ENCODE results near the gene MAFG.
"Not testable (repeated sequence)": the region's sequence is repeated elsewhere in the genome, so short reads cannot be mapped to it uniquely, and the experiment has no call there.

The MAFG gene

GRCh38 chr17:81956607-81957589, 29.4 kb upstream of the MAFG start:
- H3K9ac ChIP-seq (ENCODE audit: low read depth in 1 of 2, low read length in 2 of 2) = no peak overlapping the region
- H3K27ac ChIP-seq (ENCODE audit: low read depth in 2 of 2, low read length in 2 of 2) = no peak overlapping the region
- H3K4me1 ChIP-seq (ENCODE audit: control insufficient read depth in 2 of 2, insufficient read depth in 2 of 2, low read length in 2 of 2) = peaks cover 9 to 10% of the 10 kb centered on the region in 2 donors
- peaks cover 15 to 29% of the 10 kb centered on the region in 2 donors for H3K27me3 ChIP-seq (ENCODE audit: control insufficient read depth in 2 of 2, insufficient read depth in 2 of 2, low read length in 2 of 2)
- H3K9me3 ChIP-seq (ENCODE audit: control insufficient read depth in 2 of 2, low read length in 2 of 2) = no peaks in the 10 kb centered on the region
- no peak overlapping the region for H3K4me3 ChIP-seq (ENCODE audit: low read length in 2 of 2)
- no peaks in the 10 kb centered on the region for H3K36me3 ChIP-seq (ENCODE audit: control insufficient read depth in 2 of 2, insufficient read depth in 2 of 2, low read length in 2 of 2)

GRCh38 chr17:81955756-81956544, 28.4 kb upstream of the MAFG start:
- no peak overlapping the region for H3K4me3 ChIP-seq (ENCODE audit: low read length in 2 of 2)
- H3K27me3 ChIP-seq (ENCODE audit: control insufficient read depth in 2 of 2, insufficient read depth in 2 of 2, low read length in 2 of 2) = peaks cover 15 to 27% of the 10 kb centered on the region in 2 donors
- no peaks in the 10 kb centered on the region for H3K36me3 ChIP-seq (ENCODE audit: control insufficient read depth in 2 of 2, insufficient read depth in 2 of 2, low read length in 2 of 2)
- no peaks in the 10 kb centered on the region for H3K9me3 ChIP-seq (ENCODE audit: control insufficient read depth in 2 of 2, low read length in 2 of 2)
- no peak overlapping the region for H3K27ac ChIP-seq (ENCODE audit: low read depth in 2 of 2, low read length in 2 of 2)
- H3K4me1 ChIP-seq (ENCODE audit: control insufficient read depth in 2 of 2, insufficient read depth in 2 of 2, low read length in 2 of 2) = peaks cover 9 to 10% of the 10 kb centered on the region in 2 donors
- no peak overlapping the region for H3K9ac ChIP-seq (ENCODE audit: low read depth in 1 of 2, low read length in 2 of 2)

DNA sequence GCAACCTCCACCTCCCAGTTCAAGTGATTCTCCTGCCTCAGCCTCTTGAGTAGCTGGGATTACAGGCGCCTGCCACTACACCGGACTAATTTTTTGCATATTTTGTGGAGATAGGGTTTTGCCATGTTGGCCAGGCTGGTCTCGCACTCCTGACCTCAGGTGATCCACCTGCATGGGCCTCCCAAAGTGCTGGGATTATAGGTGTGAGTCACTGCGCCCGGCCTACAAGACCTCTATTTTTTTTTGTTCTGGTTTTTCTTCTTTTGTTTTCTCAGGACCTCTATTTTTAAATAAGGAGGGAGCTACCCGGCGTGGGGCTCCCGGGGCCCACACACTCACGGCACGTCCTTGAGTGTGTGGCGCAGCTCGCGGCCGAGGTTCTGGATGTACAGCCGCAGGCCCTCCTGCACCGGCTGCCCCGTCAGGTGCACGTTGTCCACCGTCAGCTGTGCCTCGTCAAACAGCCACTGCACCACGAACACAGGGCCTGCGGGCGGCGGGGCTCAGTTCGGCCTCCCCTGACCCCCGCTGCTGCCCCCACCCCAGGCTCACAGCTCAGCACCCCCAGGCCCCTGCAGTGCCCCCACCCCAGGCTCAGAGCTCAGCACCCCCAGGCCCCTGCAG, 27.6 kb upstream of the MAFG start:
- H3K27me3 ChIP-seq (ENCODE audit: control insufficient read depth in 2 of 2, insufficient read depth in 2 of 2, low read length in 2 of 2) = peaks cover 15 to 22% of the 10 kb centered on the region in 2 donors
- no peak overlapping the region for H3K9ac ChIP-seq (ENCODE audit: low read depth in 1 of 2, low read length in 2 of 2)
- no peak overlapping the region for H3K4me3 ChIP-seq (ENCODE audit: low read length in 2 of 2)
- no peaks in the 10 kb centered on the region for H3K36me3 ChIP-seq (ENCODE audit: control insufficient read depth in 2 of 2, insufficient read depth in 2 of 2, low read length in 2 of 2)
- no peaks in the 10 kb centered on the region for H3K9me3 ChIP-seq (ENCODE audit: control insufficient read depth in 2 of 2, low read length in 2 of 2)
- no peak overlapping the region for H3K27ac ChIP-seq (ENCODE audit: low read depth in 2 of 2, low read length in 2 of 2)
- H3K4me1 ChIP-seq (ENCODE audit: control insufficient read depth in 2 of 2, insufficient read depth in 2 of 2, low read length in 2 of 2) = peaks cover 7 to 9% of the 10 kb centered on the region in 2 donors

- Histone ChIP-seq H3K36me3 (ENCODE audit: control insufficient read depth in 2 of 2, insufficient read depth in 2 of 2, low read length in 2 of 2) (no peaks in the 10 kb centered on the region), H3K4me3 (ENCODE audit: low read length in 2 of 2) (no peak overlapping the region), H3K4me1 (ENCODE audit: control insufficient read depth in 2 of 2, insufficient read depth in 2 of 2, low read length in 2 of 2) (peaks cover 1 to 3% of the 10 kb centered on the region in 2 donors), H3K27me3 (ENCODE audit: control insufficient read depth in 2 of 2, insufficient read depth in 2 of 2, low read length in 2 of 2) (peaks cover 15 to 18% of the 10 kb centered on the region in 2 donors), H3K9ac (ENCODE audit: low read depth in 1 of 2, low read length in 2 of 2) (no peak overlapping the region), H3K27ac (ENCODE audit: low read depth in 2 of 2, low read length in 2 of 2) (no peak overlapping the region), H3K9me3 (ENCODE audit: control insufficient read depth in 2 of 2, low read length in 2 of 2) (no peaks in the 10 kb centered on the region)
Observed at GRCh38 chr17:81954131-81955057, 26.9 kb upstream of the MAFG start.

DNA sequence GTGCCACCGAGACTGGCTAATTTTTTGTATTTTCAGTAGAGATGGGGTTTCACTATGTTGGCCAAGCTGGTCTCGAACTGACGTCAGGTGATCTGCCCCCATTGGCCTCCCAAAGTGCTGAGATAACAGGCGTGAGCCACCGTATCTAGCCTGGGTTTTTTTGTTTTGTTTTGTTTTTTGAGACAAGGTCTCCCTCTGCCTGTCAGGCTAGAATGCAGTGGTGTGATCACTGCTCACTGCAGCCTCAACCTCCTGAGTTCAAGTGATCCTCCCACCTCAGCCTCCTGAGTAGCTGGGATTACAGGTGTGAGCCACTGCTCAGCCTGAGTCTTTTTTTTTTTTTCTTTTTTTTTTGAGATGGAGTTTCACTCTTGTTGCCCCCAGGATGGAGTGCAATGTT, 25.9 kb upstream of the MAFG start:
- not testable (repeated sequence) for H3K9me3 ChIP-seq (ENCODE audit: control insufficient read depth in 2 of 2, low read length in 2 of 2); H3K27ac ChIP-seq (ENCODE audit: low read depth in 2 of 2, low read length in 2 of 2); H3K4me3 ChIP-seq (ENCODE audit: low read length in 2 of 2); H3K27me3 ChIP-seq (ENCODE audit: control insufficient read depth in 2 of 2, insufficient read depth in 2 of 2, low read length in 2 of 2); H3K4me1 ChIP-seq (ENCODE audit: control insufficient read depth in 2 of 2, insufficient read depth in 2 of 2, low read length in 2 of 2); H3K9ac ChIP-seq (ENCODE audit: low read depth in 1 of 2, low read length in 2 of 2); H3K36me3 ChIP-seq (ENCODE audit: control insufficient read depth in 2 of 2, insufficient read depth in 2 of 2, low read length in 2 of 2)

GRCh38 chr17:81952792-81953228, 25.3 kb upstream of the MAFG start:
- no peak overlapping the region for H3K9ac ChIP-seq (ENCODE audit: low read depth in 1 of 2, low read length in 2 of 2)
- no peak overlapping the region for H3K27ac ChIP-seq (ENCODE audit: low read depth in 2 of 2, low read length in 2 of 2)
- H3K4me3 ChIP-seq (ENCODE audit: low read length in 2 of 2) = no peak overlapping the region
- no peaks in the 10 kb centered on the region for H3K9me3 ChIP-seq (ENCODE audit: control insufficient read depth in 2 of 2, low read length in 2 of 2)
- H3K27me3 ChIP-seq (ENCODE audit: control insufficient read depth in 2 of 2, insufficient read depth in 2 of 2, low read length in 2 of 2) = peaks cover 2% of the 10 kb centered on the region in 2 donors
- no peaks in the 10 kb centered on the region for H3K4me1 ChIP-seq (ENCODE audit: control insufficient read depth in 2 of 2, insufficient read depth in 2 of 2, low read length in 2 of 2)
- H3K36me3 ChIP-seq (ENCODE audit: control insufficient read depth in 2 of 2, insufficient read depth in 2 of 2, low read length in 2 of 2) = no peaks in the 10 kb centered on the region

GRCh38 chr17:81951785-81952684, 24.5 kb upstream of the MAFG start:
- no peaks in the 10 kb centered on the region for H3K9me3 ChIP-seq (ENCODE audit: control insufficient read depth in 2 of 2, low read length in 2 of 2)
- no peak overlapping the region for H3K9ac ChIP-seq (ENCODE audit: low read depth in 1 of 2, low read length in 2 of 2)
- no peak overlapping the region for H3K4me3 ChIP-seq (ENCODE audit: low read length in 2 of 2)
- no peaks in the 10 kb centered on the region for H3K36me3 ChIP-seq (ENCODE audit: control insufficient read depth in 2 of 2, insufficient read depth in 2 of 2, low read length in 2 of 2)
- no peaks in the 10 kb centered on the region for H3K27me3 ChIP-seq (ENCODE audit: control insufficient read depth in 2 of 2, insufficient read depth in 2 of 2, low read length in 2 of 2)
- H3K27ac ChIP-seq (ENCODE audit: low read depth in 2 of 2, low read length in 2 of 2) = no peak overlapping the region
- no peaks in the 10 kb centered on the region for H3K4me1 ChIP-seq (ENCODE audit: control insufficient read depth in 2 of 2, insufficient read depth in 2 of 2, low read length in 2 of 2)

GRCh38 chr17:81950501-81950900, 23.0 kb upstream of the MAFG start:
- Histone ChIP-seq H3K4me1 (ENCODE audit: control insufficient read depth in 2 of 2, insufficient read depth in 2 of 2, low read length in 2 of 2) (no peaks in the 10 kb centered on the region), H3K27ac (ENCODE audit: low read depth in 2 of 2, low read length in 2 of 2) (no peak overlapping the region), H3K4me3 (ENCODE audit: low read length in 2 of 2) (no peak overlapping the region), H3K9ac (ENCODE audit: low read depth in 1 of 2, low read length in 2 of 2) (no peak overlapping the region), H3K9me3 (ENCODE audit: control insufficient read depth in 2 of 2, low read length in 2 of 2) (no peaks in the 10 kb centered on the region), H3K27me3 (ENCODE audit: control insufficient read depth in 2 of 2, insufficient read depth in 2 of 2, low read length in 2 of 2) (no peaks in the 10 kb centered on the region), H3K36me3 (ENCODE audit: control insufficient read depth in 2 of 2, insufficient read depth in 2 of 2, low read length in 2 of 2) (no peaks in the 10 kb centered on the region)
